ENCODE data around the gene SAMD4A. TPM values are rescaled to one million over a fixed set of nuclear protein-coding genes. Genes with fewer than 3 reads are reported as not detected.

SAMD4A gene
- total and polyA plus RNA-seq, 2 donors: 16.0 to 58.5 TPM

Other genes starting within 250 kb of the SAMD4A start
- gene CDKN3, start 170.1 kb upstream of the SAMD4A start, total RNA-seq: 25.4 TPM
- gene CDKN3, start 170.1 kb upstream of the SAMD4A start, polyA plus RNA-seq: 3.6 TPM
- gene CNIH1, start 125.8 kb upstream of the SAMD4A start, total RNA-seq: 78.2 TPM
- 164 TPM for gene CNIH1, start 125.8 kb upstream of the SAMD4A start, polyA plus RNA-seq
- gene GMFB, start 78.1 kb upstream of the SAMD4A start, total RNA-seq: 120 TPM
- 18.3 TPM for gene GMFB, start 78.1 kb upstream of the SAMD4A start, polyA plus RNA-seq
- 28.3 TPM for gene CGRRF1, start 57.2 kb upstream of the SAMD4A start, total RNA-seq
- gene CGRRF1, start 57.2 kb upstream of the SAMD4A start, polyA plus RNA-seq: 17.0 TPM

Measured in urinary bladder (tissue), 2 donors.